Measurements from ENCODE around the gene PPP1R1C. TPM values are rescaled to one million over a fixed set of nuclear protein-coding genes. Genes with fewer than 3 reads are reported as not detected.

PPP1R1C gene
- total RNA-seq, 1 donor from 2014 or later, result 0.52 TPM

- Mint-ChIP-seq H3K9me3 (ENCODE audit: low read depth) (no peaks in the 10 kb centered on the region), H3K27me3 (ENCODE audit: low read depth) (no peaks in the 10 kb centered on the region), H3K36me3 (ENCODE audit: low read depth) (no peaks in the 10 kb centered on the region), H3K4me3 (ENCODE audit: unreplicated experiment) (no peak overlapping the region), H3K27ac (ENCODE audit: unreplicated experiment) (no peak overlapping the region), H3K4me1 (ENCODE audit: low read depth) (no peaks in the 10 kb centered on the region)
- DNase-seq (ENCODE audit: low spot score), result no peak
- no peak for TF ChIP-seq CTCF (IDR thresholded peaks at IDR 0.05)
Measured at GRCh38 chr2:181992776-181993175, 7.1 kb downstream of the PPP1R1C start.

- no peak for DNase-seq (ENCODE audit: low spot score)
- H3K4me3 Mint-ChIP-seq (ENCODE audit: unreplicated experiment), result no peak overlapping the region
- no peaks in the 10 kb centered on the region for H3K9me3 Mint-ChIP-seq (ENCODE audit: low read depth)
- no peak overlapping the region for H3K27ac Mint-ChIP-seq (ENCODE audit: unreplicated experiment)
- no peaks in the 10 kb centered on the region for H3K4me1 Mint-ChIP-seq (ENCODE audit: low read depth)
- no peaks in the 10 kb centered on the region for H3K36me3 Mint-ChIP-seq (ENCODE audit: low read depth)
- no peak for TF ChIP-seq CTCF (IDR thresholded peaks at IDR 0.05)
- no peaks in the 10 kb centered on the region for H3K27me3 Mint-ChIP-seq (ENCODE audit: low read depth)
Measured at GRCh38 chr2:181995289-181995688, 9.6 kb downstream of the PPP1R1C start.

GRCh38 chr2:181998041-181998835 lies 12.6 kb downstream of the PPP1R1C start:
- H3K36me3 Mint-ChIP-seq (ENCODE audit: low read depth), result no peaks in the 10 kb centered on the region
- no peaks in the 10 kb centered on the region for H3K27me3 Mint-ChIP-seq (ENCODE audit: low read depth)
- H3K4me3 Mint-ChIP-seq (ENCODE audit: unreplicated experiment), result no peak overlapping the region
- H3K9me3 Mint-ChIP-seq (ENCODE audit: low read depth), result no peaks in the 10 kb centered on the region
- no peak for TF ChIP-seq CTCF (IDR thresholded peaks at IDR 0.05)
- no peaks in the 10 kb centered on the region for H3K4me1 Mint-ChIP-seq (ENCODE audit: low read depth)
- no peak for DNase-seq (ENCODE audit: low spot score)
- H3K27ac Mint-ChIP-seq (ENCODE audit: unreplicated experiment), result no peak overlapping the region

GRCh38 chr2:181998891-181999654 lies 13.4 kb downstream of the PPP1R1C start:
- Mint-ChIP-seq H3K4me3 (ENCODE audit: unreplicated experiment) (no peak overlapping the region), H3K36me3 (ENCODE audit: low read depth) (no peaks in the 10 kb centered on the region), H3K27ac (ENCODE audit: unreplicated experiment) (no peak overlapping the region), H3K27me3 (ENCODE audit: low read depth) (no peaks in the 10 kb centered on the region), H3K4me1 (ENCODE audit: low read depth) (no peaks in the 10 kb centered on the region), H3K9me3 (ENCODE audit: low read depth) (no peaks in the 10 kb centered on the region)
- TF ChIP-seq CTCF (IDR thresholded peaks at IDR 0.05), result no peak
- no peak for DNase-seq (ENCODE audit: low spot score)

GRCh38 chr2:181999911-182000310 lies 14.3 kb downstream of the PPP1R1C start:
- no peaks in the 10 kb centered on the region for H3K4me1 Mint-ChIP-seq (ENCODE audit: low read depth)
- no peak overlapping the region for H3K27ac Mint-ChIP-seq (ENCODE audit: unreplicated experiment)
- TF ChIP-seq CTCF (IDR thresholded peaks at IDR 0.05), result no peak
- H3K27me3 Mint-ChIP-seq (ENCODE audit: low read depth), result no peaks in the 10 kb centered on the region
- DNase-seq (ENCODE audit: low spot score), result no peak
- no peak overlapping the region for H3K4me3 Mint-ChIP-seq (ENCODE audit: unreplicated experiment)
- H3K9me3 Mint-ChIP-seq (ENCODE audit: low read depth), result no peaks in the 10 kb centered on the region
- H3K36me3 Mint-ChIP-seq (ENCODE audit: low read depth), result no peaks in the 10 kb centered on the region
